ENCODE data around the gene RASGEF1B. TPM values are rescaled to one million over a fixed set of nuclear protein-coding genes. Genes with fewer than 3 reads are reported as not detected.

RASGEF1B gene
- total RNA-seq, 1 experiment from 2014 or later: 8.1 TPM

- Histone ChIP-seq H3K27ac (ENCODE audit: low read depth, low read length, poor library complexity, severe bottlenecking) (no peak overlapping the region), H3K4me3 (ENCODE audit: low read depth, low read length, poor library complexity, severe bottlenecking) (no peak overlapping the region), H3K36me3 (ENCODE audit: insufficient read depth, low read length, poor library complexity, severe bottlenecking) (no peaks in the 10 kb centered on the region), H3K27me3 (replicated peaks; ENCODE audit: insufficient read depth, low read depth, low read length, poor library complexity) (no peaks in the 10 kb centered on the region), H3K9me3 (ENCODE audit: low read depth, low read length, poor library complexity, severe bottlenecking) (no peaks in the 10 kb centered on the region), H3K4me1 (ENCODE audit: insufficient read depth, low read length, poor library complexity, severe bottlenecking) (no peaks in the 10 kb centered on the region)
- intact Hi-C loops (cut with micrococcal nuclease; ENCODE audit: unreplicated experiment): no loop called here
- POLR2A ChIA-PET (ENCODE audit: low non-redundant PET): no interaction called here
- no peak for DNase-seq (ENCODE audit: low spot score)
- CTCF ChIA-PET: no interaction called here
- no peak for TF ChIP-seq EZH2 (IDR thresholded peaks at IDR 0.05; ENCODE audit: borderline replicate concordance, low read depth, low read length, poor library complexity, severe bottlenecking)
- no peak for TF ChIP-seq CTCF (conservative IDR thresholded peaks at IDR 0.05; ENCODE audit: low read depth, low read length)
- no TSS peak for BruUV-seq (replicated peaks)
Measured at GRCh38 chr4:81397635-81398034, 74.1 kb downstream of the RASGEF1B start.

GRCh38 chr4:81395239-81395638 is 76.5 kb downstream of the RASGEF1B start:
- H3K36me3 ChIP-seq (ENCODE audit: insufficient read depth, low read length, poor library complexity, severe bottlenecking): no peaks in the 10 kb centered on the region
- intact Hi-C loops (cut with micrococcal nuclease; ENCODE audit: unreplicated experiment): no loop called here
- CTCF ChIA-PET: no interaction called here
- no peak overlapping the region for H3K27ac ChIP-seq (ENCODE audit: low read depth, low read length, poor library complexity, severe bottlenecking)
- no peaks in the 10 kb centered on the region for H3K27me3 ChIP-seq (replicated peaks; ENCODE audit: insufficient read depth, low read depth, low read length, poor library complexity)
- no peak for DNase-seq (ENCODE audit: low spot score)
- H3K4me1 ChIP-seq (ENCODE audit: insufficient read depth, low read length, poor library complexity, severe bottlenecking): no peaks in the 10 kb centered on the region
- POLR2A ChIA-PET (ENCODE audit: low non-redundant PET): interaction anchor here (0.7 kb wide), 1 partner anchor 252 kb away, joined by 3 read pairs; no protein-coding TSS in a partner anchor
- no TSS peak for BruUV-seq (replicated peaks)
- no peak for TF ChIP-seq EZH2 (IDR thresholded peaks at IDR 0.05; ENCODE audit: borderline replicate concordance, low read depth, low read length, poor library complexity, severe bottlenecking)
- no peak for TF ChIP-seq CTCF (conservative IDR thresholded peaks at IDR 0.05; ENCODE audit: low read depth, low read length)
- H3K9me3 ChIP-seq (ENCODE audit: low read depth, low read length, poor library complexity, severe bottlenecking): no peaks in the 10 kb centered on the region
- no peak overlapping the region for H3K4me3 ChIP-seq (ENCODE audit: low read depth, low read length, poor library complexity, severe bottlenecking)

GRCh38 chr4:81392164-81392563 is 79.5 kb downstream of the RASGEF1B start:
- Histone ChIP-seq H3K27ac (ENCODE audit: low read depth, low read length, poor library complexity, severe bottlenecking) (no peak overlapping the region), H3K4me1 (ENCODE audit: insufficient read depth, low read length, poor library complexity, severe bottlenecking) (no peaks in the 10 kb centered on the region), H3K36me3 (ENCODE audit: insufficient read depth, low read length, poor library complexity, severe bottlenecking) (no peaks in the 10 kb centered on the region), H3K9me3 (ENCODE audit: low read depth, low read length, poor library complexity, severe bottlenecking) (no peaks in the 10 kb centered on the region), H3K27me3 (replicated peaks; ENCODE audit: insufficient read depth, low read depth, low read length, poor library complexity) (no peaks in the 10 kb centered on the region), H3K4me3 (ENCODE audit: low read depth, low read length, poor library complexity, severe bottlenecking) (no peak overlapping the region)
- ChIA-PET POLR2A (ENCODE audit: low non-redundant PET) (no interaction called here), CTCF (no interaction called here)
- no TSS peak for BruUV-seq (replicated peaks)
- DNase-seq (ENCODE audit: low spot score): no peak
- intact Hi-C loops (cut with micrococcal nuclease; ENCODE audit: unreplicated experiment): no loop called here
- no peak for TF ChIP-seq CTCF (conservative IDR thresholded peaks at IDR 0.05; ENCODE audit: low read depth, low read length)
- TF ChIP-seq EZH2 (IDR thresholded peaks at IDR 0.05; ENCODE audit: borderline replicate concordance, low read depth, low read length, poor library complexity, severe bottlenecking): no peak
